ENCODE data around the gene HLA-DQB2. TPM values are rescaled to one million over a fixed set of nuclear protein-coding genes. Genes with fewer than 3 reads are reported as not detected.

HLA-DQB2 gene
- total and polyA plus RNA-seq, 2 donors (not counting 3 experiments of a cell fraction or from before 2014, with no cell fraction given) = not detected

DNA sequence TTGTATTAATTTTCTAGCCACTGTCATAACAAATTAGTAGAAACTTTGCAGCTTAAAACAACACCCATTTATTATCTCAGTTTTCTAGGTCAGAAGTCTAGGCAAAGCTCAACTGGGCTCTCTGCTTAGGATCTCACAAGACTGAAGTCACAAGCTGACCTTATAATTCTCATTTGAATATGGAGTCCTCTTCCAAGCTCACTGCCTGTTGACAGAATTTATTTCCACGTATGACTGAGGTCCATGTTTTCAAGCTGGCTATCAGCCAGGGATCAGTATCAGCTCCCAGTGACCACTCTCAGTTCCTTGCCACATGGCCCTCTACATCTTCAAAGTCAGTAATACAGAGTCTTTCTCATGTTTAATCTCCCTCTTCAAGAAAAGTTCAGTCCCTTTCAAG, 11.7 kb upstream of the HLA-DQB2 start:
- dilution Hi-C loops (cut with MboI; ENCODE audit: extremely low pct_ligation_motif_present, low sequenced_read_pairs) = no loop called here
- no peaks in the 10 kb centered on the region for H3K4me1 ChIP-seq (ENCODE audit: control insufficient read depth, extremely low read depth, insufficient read depth, low read length)
- H3K9me3 ChIP-seq (replicated peaks; ENCODE audit: control insufficient read depth, insufficient read depth, low read length) = no peaks in the 10 kb centered on the region
- intact Hi-C loops (cut with micrococcal nuclease) = no loop called here
- H3K79me2 ChIP-seq (ENCODE audit: control insufficient read depth, insufficient read depth, low read length) = no peaks in the 10 kb centered on the region
- no peaks in the 10 kb centered on the region for H4K20me1 ChIP-seq (replicated peaks; ENCODE audit: control insufficient read depth, extremely low read depth, insufficient read depth, low read length)
- no TSS peak for BruUV-seq (replicated peaks)
- no peak overlapping the region for H3K4me2 ChIP-seq (ENCODE audit: insufficient read depth, low read length)
- no peak overlapping the region for H3K9ac ChIP-seq (replicated peaks; ENCODE audit: extremely low read depth, insufficient read depth, low read length)
- H3K36me3 ChIP-seq (ENCODE audit: control insufficient read depth in 2 of 2, extremely low read depth in 1 of 2, insufficient read depth in 2 of 2, low read length in 2 of 2) = no peaks in the 10 kb centered on the region
- no peak overlapping the region for H3K4me3 ChIP-seq (replicated peaks in 1 of 3; ENCODE audit: insufficient read depth in 1 of 3, low read depth in 1 of 3, low read length in 3 of 3)
- DNase-seq (ENCODE audit: low read depth, low spot score) (no peak), FAIRE-seq (no peak)
- H2AFZ ChIP-seq (ENCODE audit: low read depth, low read length) = no peak overlapping the region
- no peaks in the 10 kb centered on the region for H3K9me1 ChIP-seq (replicated peaks; ENCODE audit: control insufficient read depth, extremely low read depth, insufficient read depth, low read length)
- POLR2A ChIA-PET = no interaction called here
- no peak overlapping the region for H3K27ac ChIP-seq (ENCODE audit: insufficient read depth, low read depth, low read length)
- TF ChIP-seq FOS (IDR thresholded peaks at IDR 0.05; ENCODE audit: borderline replicate concordance, insufficient read depth, low read length) = no peak
- TF ChIP-seq EZH2 (IDR thresholded peaks at IDR 0.05; ENCODE audit: borderline replicate concordance, low read depth, low read length, severe bottlenecking) = no peak
- TF ChIP-seq, protein P1, sequence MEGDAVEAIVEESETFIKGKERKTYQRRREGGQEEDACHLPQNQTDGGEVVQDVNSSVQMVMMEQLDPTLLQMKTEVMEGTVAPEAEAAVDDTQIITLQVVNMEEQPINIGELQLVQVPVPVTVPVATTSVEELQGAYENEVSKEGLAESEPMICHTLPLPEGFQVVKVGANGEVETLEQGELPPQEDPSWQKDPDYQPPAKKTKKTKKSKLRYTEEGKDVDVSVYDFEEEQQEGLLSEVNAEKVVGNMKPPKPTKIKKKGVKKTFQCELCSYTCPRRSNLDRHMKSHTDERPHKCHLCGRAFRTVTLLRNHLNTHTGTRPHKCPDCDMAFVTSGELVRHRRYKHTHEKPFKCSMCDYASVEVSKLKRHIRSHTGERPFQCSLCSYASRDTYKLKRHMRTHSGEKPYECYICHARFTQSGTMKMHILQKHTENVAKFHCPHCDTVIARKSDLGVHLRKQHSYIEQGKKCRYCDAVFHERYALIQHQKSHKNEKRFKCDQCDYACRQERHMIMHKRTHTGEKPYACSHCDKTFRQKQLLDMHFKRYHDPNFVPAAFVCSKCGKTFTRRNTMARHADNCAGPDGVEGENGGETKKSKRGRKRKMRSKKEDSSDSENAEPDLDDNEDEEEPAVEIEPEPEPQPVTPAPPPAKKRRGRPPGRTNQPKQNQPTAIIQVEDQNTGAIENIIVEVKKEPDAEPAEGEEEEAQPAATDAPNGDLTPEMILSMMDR (IDR thresholded peaks at IDR 0.05; ENCODE audit: extremely low read depth in 1 of 2, insufficient read depth in 1 of 2, low read depth in 1 of 2, low read length in 2 of 2) = no peak
- TF ChIP-seq POLR2AphosphoS5 (IDR thresholded peaks at IDR 0.05; ENCODE audit: insufficient read depth, low read depth, low read length) = no peak
- no peak for TF ChIP-seq POLR2A (IDR thresholded peaks at IDR 0.05; ENCODE audit: low read depth, low read length)
- no peak for TF ChIP-seq MYC (IDR thresholded peaks at IDR 0.05; ENCODE audit: low read depth, low read length)
- no peak for TF ChIP-seq MAX (IDR thresholded peaks at IDR 0.05; ENCODE audit: insufficient read depth, insufficient read length)
- no peak for TF ChIP-seq JUN (IDR thresholded peaks at IDR 0.05; ENCODE audit: borderline replicate concordance, insufficient read depth, insufficient read length, low read depth)
- no peak for TF ChIP-seq GATA2 (IDR thresholded peaks at IDR 0.05; ENCODE audit: insufficient read depth, insufficient read length, low read depth, low read length)
- H3K27me3 ChIP-seq (ENCODE audit: control insufficient read depth in 2 of 2, insufficient read depth in 2 of 2, low read length in 2 of 2) = peaks cover 22 to 25% of the 10 kb centered on the region in 2 experiments
- CTCF ChIA-PET = interaction anchor here (1.0 to 1.3 kb wide), 2 partner anchors 11 to 63 kb away, joined by 3 to 6 read pairs; partner anchors contain the start of gene TAP2
